HepG2 (cell line): ENCODE results near the gene SMARCA4. TPM values are rescaled to one million over a fixed set of nuclear protein-coding genes. Genes with fewer than 3 reads are reported as not detected.

ENCODE experiments used
- ATAC-seq: fragments of 200-7000 bp; cut with Tn5 transposase; 3 replicates; pipeline ENCODE4 v1.9.1; 2020; ENCODE audit warnings: mild to moderate bottlenecking, moderate library complexity
- BruUV-seq: library from RNA; stranded (reverse); fragments of 400-500 nt; replicated peaks from 2 replicates; lab custom pipeline; 2021; lab: Mats Ljungman, UMichigan
- CTCF ChIA-PET: fragments of 300-600 bp; formaldehyde crosslinking; extraction: SDS; loops from one replicate; lab custom pipeline; 2021; ENCODE audit warnings: low total read pairs, inconsistent platforms, low intra/inter-chr PET ratio; lab: Yijun Ruan, JAX
- POLR2A ChIA-PET: fragments of 350-600 bp; sonication (Branson Sonifier 250); formaldehyde crosslinking; loops from one replicate; lab custom pipeline; 2020; ENCODE audit warnings: antibody characterized with exemption, inconsistent platforms; lab: Yijun Ruan, JAX
- DNase-seq: peaks from one replicate; pipeline ENCODE4 v3.0.0-alpha.2; 2015; ENCODE audit warnings: low spot score
- FAIRE-seq: peaks from 3 replicates; lab custom pipeline; 2011; peaks lifted over from hg19 to GRCh38; lab: Jason Lieb, UNC
- H2AFZ ChIP-seq: one replicate; pipeline ENCODE4 v1.6.1; 2011; ENCODE audit warnings: low read length, inconsistent platforms
- H3K27ac ChIP-seq: fragments of 300-600 bp; 3 replicates; pipeline ENCODE4 v1.8.0; 2011; ENCODE audit warnings: mixed run types, mild to moderate bottlenecking, mixed read lengths, low read length, inconsistent platforms; ENCODE audit not compliant: insufficient read depth; ENCODE audit errors: extremely low read length
- H3K27me3 ChIP-seq, 2 experiments: fragments of 200-600 bp in 1 of 2; 2 replicates in 1 of 2; 3 replicates in 1 of 2; pipeline versions ENCODE4 v1.6.0 to v1.8.0; 2011; ENCODE audit warnings: low read length in 2 of 2, mild to moderate bottlenecking in 2 of 2, moderate library complexity in 2 of 2, inconsistent platforms in 1 of 2; ENCODE audit not compliant: insufficient read depth in 2 of 2, control insufficient read depth in 1 of 2
- H3K36me3 ChIP-seq, 2 experiments: fragments of 200-600 bp in 1 of 2; replicated peaks in 1 of 2; 2 replicates in 1 of 2; 3 replicates in 1 of 2; pipeline versions ENCODE4 v1.5.1 to v1.8.0; 2011; ENCODE audit warnings: low read length in 2 of 2, inconsistent platforms in 1 of 2; ENCODE audit not compliant: insufficient read depth in 2 of 2, control insufficient read depth in 1 of 2
- H3K4me1 ChIP-seq: 2 replicates; pipeline ENCODE4 v1.5.1; 2012; ENCODE audit warnings: low read length, inconsistent platforms; ENCODE audit not compliant: insufficient read depth
- H3K4me2 ChIP-seq: 2 replicates; pipeline ENCODE4 v1.6.0; 2011; ENCODE audit warnings: low read depth, low read length, inconsistent platforms
- H3K4me3 ChIP-seq, 3 experiments: fragments of 200-600 bp in 1 of 3; sonication (generic), shearing (Covaris generic) in 1 of 3; replicated peaks in 1 of 3; 2 replicates each; pipeline ENCODE4 v1.5.1; 2011 to 2016; ENCODE audit warnings: low read length in 3 of 3, inconsistent platforms in 2 of 3, low read depth in 2 of 3, mild to moderate bottlenecking in 2 of 3, control low read depth in 1 of 3, mixed read lengths in 1 of 3; ENCODE audit not compliant: insufficient read depth in 1 of 3
- H3K79me2 ChIP-seq: one replicate; pipeline ENCODE4 v1.6.1; 2011; ENCODE audit warnings: low read length, inconsistent platforms; ENCODE audit not compliant: insufficient read depth
- H3K9ac ChIP-seq: 2 replicates; pipeline ENCODE4 v1.6.0; 2011; ENCODE audit warnings: mild to moderate bottlenecking, low read depth, low read length, inconsistent platforms; ENCODE audit not compliant: insufficient read depth
- H3K9me3 ChIP-seq: 2 replicates; pipeline ENCODE4 v1.5.1; 2012; ENCODE audit warnings: mild to moderate bottlenecking, low read length
- H4K20me1 ChIP-seq: 2 replicates; pipeline ENCODE4 v1.6.0; 2011; ENCODE audit warnings: inconsistent platforms, mild to moderate bottlenecking, low read length, moderate library complexity; ENCODE audit not compliant: insufficient read depth
- RBM39 ChIP-seq: fragments of 200-400 bp; formaldehyde crosslinking; IDR thresholded peaks from one replicate; pipeline ENCODE4 v1.6.1; 2018; ENCODE audit warnings: antibody characterized with exemption, mild to moderate bottlenecking, low read depth, low read length; ENCODE audit not compliant: poor library complexity, severe bottlenecking
- ZNF639 ChIP-seq: conservative IDR thresholded peaks from 2 replicates; pipeline ENCODE4 v1.6.1; 2018; ENCODE audit warnings: missing genetic modification reagents
- ZNF660 ChIP-seq: sonication (generic); formaldehyde crosslinking; IDR thresholded peaks from 2 replicates; pipeline ENCODE4 v1.5.1; 2020; ENCODE audit warnings: mild to moderate bottlenecking, low read depth, missing genetic modification reagents, borderline replicate concordance
- ZNF878 ChIP-seq: sonication (generic); formaldehyde crosslinking; IDR thresholded peaks from 2 replicates; pipeline ENCODE4 v1.8.1; 2023; ENCODE audit warnings: mild to moderate bottlenecking, missing genetic modification reagents, moderate library complexity
- WGBS: methylation state at CpG from one replicate; pipeline ENCODE4 v1.1.6; 2017; ENCODE audit warnings: low lambda C conversion rate; 5-methylcytosine and 5-hydroxymethylcytosine counted together
- in situ Hi-C: cut with HindIII; loops from 2 replicates; pipeline ENCODE4 v1.10.0; 2017; ENCODE audit warnings: low pct_unique_long_range_greater_than_20kb; ENCODE audit not compliant: extremely low pct_ligation_motif_present
- intact Hi-C: fragments of 100-400 bp; cut with micrococcal nuclease; formaldehyde crosslinking; loops from one replicate; pipeline ENCODE4 v1.10.0; 2022; ENCODE audit not compliant: unreplicated experiment
- polyA plus RNA-seq, 8 experiments: library from polyadenylated mRNA; depleted of rRNA in 3 of 8; stranded (reverse) in 7 of 8; unstranded in 1 of 8; fragments of >200 nt; fragmentation: Illumina TruSeq in 4 of 8; extraction: Trizol in 4 of 8; gene quantifications; 2 replicates each; pipeline versions ENCODE4 v1.2.1 to v1.2.3, GENCODE V29; 2011 to 2016; ENCODE audit warnings: low read depth in 4 of 8, missing spikeins in 1 of 8, mixed read lengths in 1 of 8; ENCODE audit not compliant: insufficient read depth in 1 of 8
- total RNA-seq, 5 experiments: library from RNA; depleted of rRNA; stranded (reverse); fragments of >200 nt; fragmentation: Illumina TruSeq; extraction: Trizol; gene quantifications; 2 replicates each; pipeline ENCODE4 v1.2.3, GENCODE V29; 2016; ENCODE audit warnings: low read depth in 1 of 5
- TF ChIP-seq, protein P1 (sequence below): sonication (generic); formaldehyde crosslinking; IDR thresholded peaks from 2 replicates; pipeline ENCODE4 v1.5.0; 2020; ENCODE audit warnings: missing genetic modification reagents, mild to moderate bottlenecking, borderline replicate concordance

The SMARCA4 gene
- total and polyA plus RNA-seq, 2 of the 13 experiments (the other 11 are each of a cell fraction or from before 2014, with no cell fraction given) = 25.4 to 45.9 TPM

- Histone ChIP-seq H3K79me2 (peaks cover 19% of the 10 kb centered on the region), H3K9me3 (no peaks in the 10 kb centered on the region), H4K20me1 (0 out of 2 replicates have a peak, but pooled peaks cover 5% of the 10 kb centered on the region), H3K27me3 (no peaks in the 10 kb centered on the region), H3K4me3 (no peak overlapping the region), H3K4me2 (no peak overlapping the region), H2AFZ (no peak overlapping the region), H3K27ac (no peak overlapping the region), H3K4me1 (no peaks in the 10 kb centered on the region), H3K9ac (no peak overlapping the region), H3K36me3 (peaks cover 31 to 65% of the 10 kb centered on the region in 2 experiments)
- ChIA-PET POLR2A (no interaction called here), CTCF (no interaction called here)
- TF ChIP-seq ZNF878 (CRISPR knock-in tag) (no peak), ZNF639 (no peak), RBM39 (no peak), ZNF660 (CRISPR knock-in tag) (no peak)
- TF ChIP-seq, protein P1, sequence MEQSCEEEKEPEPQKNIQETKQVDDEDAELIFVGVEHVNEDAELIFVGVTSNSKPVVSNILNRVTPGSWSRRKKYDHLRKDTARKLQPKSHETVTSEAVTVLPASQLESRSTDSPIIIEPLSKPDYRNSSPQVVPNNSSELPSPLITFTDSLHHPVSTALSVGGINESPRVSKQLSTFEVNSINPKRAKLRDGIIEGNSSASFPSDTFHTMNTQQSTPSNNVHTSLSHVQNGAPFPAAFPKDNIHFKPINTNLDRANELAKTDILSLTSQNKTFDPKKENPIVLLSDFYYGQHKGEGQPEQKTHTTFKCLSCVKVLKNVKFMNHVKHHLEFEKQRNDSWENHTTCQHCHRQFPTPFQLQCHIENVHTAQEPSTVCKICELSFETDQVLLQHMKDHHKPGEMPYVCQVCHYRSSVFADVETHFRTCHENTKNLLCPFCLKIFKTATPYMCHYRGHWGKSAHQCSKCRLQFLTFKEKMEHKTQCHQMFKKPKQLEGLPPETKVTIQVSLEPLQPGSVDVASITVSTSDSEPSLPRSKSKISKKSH (CRISPR knock-in tag) = no peak
- ATAC-seq = no peak
- in situ Hi-C loops (no loop called here), intact Hi-C loops (no loop called here)
- BruUV-seq = no TSS peak
- DNase-seq = no peak
- FAIRE-seq = no peak
- WGBS = 94% methylated on average over 4 of the region's 10 CpGs
Observed at GRCh38 chr19:10985502-10985901, 24.7 kb downstream of the SMARCA4 start.
